Astrocyte (in vitro differentiated cells and primary cell): ENCODE measurements around the gene TMX2.

Experiments used
- CTCF ChIP-seq: IDR thresholded peaks from 2 replicates; pipeline ENCODE4 v1.5.1; 2011; ENCODE audit warnings: low read depth, mild to moderate bottlenecking, inconsistent platforms, low read length, moderate library complexity; ENCODE audit not compliant: insufficient read depth
- EZH2 ChIP-seq: IDR thresholded peaks from 2 replicates; pipeline ENCODE4 v1.6.1; 2012; ENCODE audit warnings: mild to moderate bottlenecking, low read length, inconsistent platforms; ENCODE audit not compliant: insufficient read depth

GRCh38 chr11:57668434-57668782, 44.0 kb upstream of the TMX2 start:
- TF ChIP-seq CTCF (no peak), EZH2 (no peak)
